Ovary (tissue), 3 donors: ENCODE measurements around the gene GMPS.

ENCODE experiments used
- CTCF ChIP-seq, 3 donors: fragments of 450-650 bp in 2 of 3; fragments of 200-600 bp in 1 of 3; IDR thresholded peaks; one replicate each; pipeline versions ENCODE4 v1.5.1 to v1.8.0; 2016 to 2022; ENCODE audit warnings: antibody characterized with exemption in 3 of 3, mild to moderate bottlenecking in 1 of 3
- POLR2A ChIP-seq: fragments of 450-650 bp; IDR thresholded peaks from one replicate; pipeline ENCODE4 v1.6.1; 2017; ENCODE audit warnings: antibody characterized with exemption, mild to moderate bottlenecking, moderate library complexity
- donor health status: DM: no; HTN: no; CAD: no.

- TF ChIP-seq CTCF (IDR thresholded peaks at IDR 0.05) (no peak), POLR2A (no peak)
Observed at GRCh38 chr3:155876037-155876436, 5.6 kb downstream of the GMPS start.
